Measurements from ENCODE around the gene RTCB. TPM values are rescaled to one million over a fixed set of nuclear protein-coding genes. Genes with fewer than 3 reads are reported as not detected.

RTCB gene
- total and polyA plus RNA-seq, 2 of the 13 experiments (the other 11 are each of a cell fraction or from before 2014, with no cell fraction given): 108 to 167 TPM

DNA sequence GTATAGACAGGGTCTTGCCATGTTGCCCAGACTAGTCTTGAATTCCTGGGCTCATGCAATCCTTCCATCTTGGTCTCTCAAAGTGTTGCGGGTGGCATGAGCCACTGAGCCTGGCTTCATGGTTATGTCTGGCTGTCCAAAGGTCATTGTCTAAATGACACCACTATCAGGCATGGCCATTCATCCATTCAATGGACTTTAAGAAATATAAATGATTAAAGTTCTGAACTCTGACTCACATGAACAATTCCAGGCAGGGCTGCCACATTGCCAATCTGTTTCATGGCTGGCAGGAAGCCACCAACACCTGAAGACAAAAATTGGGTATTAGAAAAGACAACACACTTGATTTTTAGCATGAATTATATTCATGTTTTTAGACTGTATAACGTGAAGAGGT lies 4.1 kb downstream of the RTCB start (continued):
- TF ChIP-seq, protein P1, sequence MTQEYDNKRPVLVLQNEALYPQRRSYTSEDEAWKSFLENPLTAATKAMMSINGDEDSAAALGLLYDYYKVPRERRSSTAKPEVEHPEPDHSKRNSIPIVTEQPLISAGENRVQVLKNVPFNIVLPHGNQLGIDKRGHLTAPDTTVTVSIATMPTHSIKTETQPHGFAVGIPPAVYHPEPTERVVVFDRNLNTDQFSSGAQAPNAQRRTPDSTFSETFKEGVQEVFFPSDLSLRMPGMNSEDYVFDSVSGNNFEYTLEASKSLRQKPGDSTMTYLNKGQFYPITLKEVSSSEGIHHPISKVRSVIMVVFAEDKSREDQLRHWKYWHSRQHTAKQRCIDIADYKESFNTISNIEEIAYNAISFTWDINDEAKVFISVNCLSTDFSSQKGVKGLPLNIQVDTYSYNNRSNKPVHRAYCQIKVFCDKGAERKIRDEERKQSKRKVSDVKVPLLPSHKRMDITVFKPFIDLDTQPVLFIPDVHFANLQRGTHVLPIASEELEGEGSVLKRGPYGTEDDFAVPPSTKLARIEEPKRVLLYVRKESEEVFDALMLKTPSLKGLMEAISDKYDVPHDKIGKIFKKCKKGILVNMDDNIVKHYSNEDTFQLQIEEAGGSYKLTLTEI (CRISPR knock-in tag; conservative IDR thresholded peaks at IDR 0.05): no peak
- TF ChIP-seq ZNF230 (CRISPR knock-in tag; IDR thresholded peaks at IDR 0.05) (no peak), ZNF557 (CRISPR knock-in tag; IDR thresholded peaks at IDR 0.05) (no peak)

GRCh38 chr22:32407312-32407711 lies 4.7 kb downstream of the RTCB start:
- 97% methylated on average over 3 of the region's 3 CpGs for WGBS (ENCODE audit: low lambda C conversion rate)
- Histone ChIP-seq H3K79me2 (ENCODE audit: insufficient read depth, low read length) (peaks cover 35% of the 10 kb centered on the region), H4K20me1 (ENCODE audit: insufficient read depth, low read length) (peaks cover 9% of the 10 kb centered on the region), H3K36me3 (replicated peaks in 1 of 2; ENCODE audit: control insufficient read depth in 1 of 2, insufficient read depth in 2 of 2, low read length in 2 of 2) (peaks cover 11 to 48% of the 10 kb centered on the region in 2 experiments; a peak in 4 of 5 replicates), H3K4me2 (ENCODE audit: low read depth, low read length) (no peak overlapping the region), H3K4me3 (replicated peaks in 1 of 3; ENCODE audit: insufficient read depth in 1 of 3, low read depth in 2 of 3, low read length in 3 of 3) (no peak overlapping the region), H3K9ac (ENCODE audit: insufficient read depth, low read depth, low read length) (no peak overlapping the region), H2AFZ (ENCODE audit: low read length) (no peak overlapping the region), H3K27me3 (ENCODE audit: control insufficient read depth in 1 of 2, insufficient read depth in 2 of 2, low read length in 2 of 2) (no peaks in the 10 kb centered on the region; a peak in 1 of 5 replicates), H3K4me1 (ENCODE audit: insufficient read depth, low read length) (peaks cover 29% of the 10 kb centered on the region), H3K9me3 (ENCODE audit: low read length) (no peaks in the 10 kb centered on the region), H3K27ac (ENCODE audit: extremely low read length, insufficient read depth, low read length) (no peak overlapping the region)
- CTCF ChIA-PET (ENCODE audit: low intra/inter-chr PET ratio, low total read pairs): no interaction called here
- BruUV-seq (replicated peaks): no TSS peak
- POLR2A ChIA-PET: no interaction called here
- DNase-seq (ENCODE audit: low spot score) (no peak), ATAC-seq (no peak), FAIRE-seq (no peak)
- in situ Hi-C loops (cut with HindIII; ENCODE audit: extremely low pct_ligation_motif_present, low pct_unique_long_range_greater_than_20kb): no loop called here
- no peak for TF ChIP-seq ZNF550 (CRISPR knock-in tag; IDR thresholded peaks at IDR 0.05; ENCODE audit: borderline replicate concordance)
- no peak for TF ChIP-seq PTBP1 (IDR thresholded peaks at IDR 0.05; ENCODE audit: low read depth, low read length, poor library complexity, severe bottlenecking)
- TF ChIP-seq ZHX2 (IDR thresholded peaks at IDR 0.05; ENCODE audit: low read depth): no peak
- no peak for TF ChIP-seq ZHX2 (CRISPR knock-in tag; IDR thresholded peaks at IDR 0.05; ENCODE audit: borderline replicate concordance)
- no peak for TF ChIP-seq ZNF850 (CRISPR knock-in tag; conservative IDR thresholded peaks at IDR 0.05)
- TF ChIP-seq ZNF709 (CRISPR knock-in tag; IDR thresholded peaks at IDR 0.05): no peak
- no peak for TF ChIP-seq ZNF879 (CRISPR knock-in tag; IDR thresholded peaks at IDR 0.05)
- no peak for TF ChIP-seq ZSCAN31 (CRISPR knock-in tag; IDR thresholded peaks at IDR 0.05; ENCODE audit: low read depth)
- no peak for TF ChIP-seq BHLHE40 (IDR thresholded peaks at IDR 0.05; ENCODE audit: low read length)
- no peak for TF ChIP-seq ZNF263 (CRISPR knock-in tag; IDR thresholded peaks at IDR 0.05)
- TF ChIP-seq SKI (IDR thresholded peaks at IDR 0.05; ENCODE audit: partially characterized antibody): no peak
- TF ChIP-seq ZNF614 (CRISPR knock-in tag; IDR thresholded peaks at IDR 0.05; ENCODE audit: borderline replicate concordance): no peak
- no peak for TF ChIP-seq STAG1 (CRISPR knock-in tag; IDR thresholded peaks at IDR 0.05)
- TF ChIP-seq ZNF468 (CRISPR knock-in tag; IDR thresholded peaks at IDR 0.05): no peak
- intact Hi-C loops (cut with micrococcal nuclease; ENCODE audit: unreplicated experiment): no loop called here
